HG03565 (cell line): ENCODE measurements around the gene PARP2.

Experiments used
- ATAC-seq: cut with Tn5 transposase; IDR thresholded peaks from one replicate; pipeline ENCODE4 v1.9.1; 2021; ENCODE audit warnings: mild to moderate bottlenecking, moderate library complexity; ENCODE audit not compliant: unreplicated experiment

The PARP2 gene

DNA sequence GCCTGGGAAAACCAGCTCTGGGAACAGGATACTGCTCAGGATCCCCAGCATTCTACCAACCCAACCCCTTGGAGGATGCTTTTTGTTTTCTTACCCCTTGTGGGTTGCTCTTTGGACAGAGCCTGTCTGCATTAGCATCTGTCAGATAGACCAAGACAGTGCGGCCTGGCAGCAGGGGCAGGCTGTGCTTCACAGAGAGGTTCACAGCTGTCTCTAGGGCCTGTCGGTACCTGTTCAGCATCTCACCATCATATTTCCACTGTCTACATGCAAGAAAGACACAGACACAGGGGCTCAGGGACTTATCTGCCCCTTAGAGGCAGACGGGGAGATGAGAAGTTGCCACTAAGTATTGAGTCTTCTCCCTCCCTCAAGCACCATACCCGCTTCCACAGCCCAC lies 48.1 kb downstream of the PARP2 start:
- no peak for ATAC-seq

DNA sequence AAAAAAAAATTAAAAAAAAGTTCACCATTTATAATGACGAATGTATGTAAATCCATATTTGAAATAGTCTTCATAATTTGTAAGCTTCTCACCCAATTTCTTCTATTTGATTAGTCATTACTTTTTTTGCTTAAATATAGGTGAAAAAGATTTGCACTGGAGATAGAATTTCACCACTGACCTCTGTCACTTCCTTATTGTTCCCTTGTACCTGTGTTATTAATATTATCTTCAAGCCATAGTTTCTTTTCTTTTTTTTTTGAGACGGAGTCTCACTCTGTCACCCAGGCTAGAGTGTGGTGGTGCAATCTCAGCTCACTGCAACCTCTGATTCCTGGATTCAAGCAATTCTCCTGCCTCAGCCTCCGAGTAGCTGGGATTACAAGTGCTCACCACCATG lies 54.1 kb downstream of the PARP2 start:
- no peak for ATAC-seq

DNA sequence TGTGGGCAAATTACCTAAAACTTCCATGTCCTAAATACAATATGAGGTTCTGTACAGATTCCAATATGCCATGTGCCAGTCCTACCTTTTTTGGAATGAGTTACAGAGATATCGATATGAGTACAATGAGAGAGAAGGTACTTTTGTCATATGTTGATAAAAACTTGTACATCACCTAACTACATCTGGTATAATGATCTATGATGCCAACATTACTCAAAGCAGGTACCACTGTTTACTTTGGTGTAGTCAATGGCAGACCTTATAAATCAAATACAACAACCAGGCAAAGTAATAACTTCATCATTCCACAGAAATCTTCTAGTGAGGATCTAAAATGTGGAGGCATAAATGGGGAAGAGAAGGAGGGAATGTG lies 57.1 kb downstream of the PARP2 start:
- no peak for ATAC-seq

DNA sequence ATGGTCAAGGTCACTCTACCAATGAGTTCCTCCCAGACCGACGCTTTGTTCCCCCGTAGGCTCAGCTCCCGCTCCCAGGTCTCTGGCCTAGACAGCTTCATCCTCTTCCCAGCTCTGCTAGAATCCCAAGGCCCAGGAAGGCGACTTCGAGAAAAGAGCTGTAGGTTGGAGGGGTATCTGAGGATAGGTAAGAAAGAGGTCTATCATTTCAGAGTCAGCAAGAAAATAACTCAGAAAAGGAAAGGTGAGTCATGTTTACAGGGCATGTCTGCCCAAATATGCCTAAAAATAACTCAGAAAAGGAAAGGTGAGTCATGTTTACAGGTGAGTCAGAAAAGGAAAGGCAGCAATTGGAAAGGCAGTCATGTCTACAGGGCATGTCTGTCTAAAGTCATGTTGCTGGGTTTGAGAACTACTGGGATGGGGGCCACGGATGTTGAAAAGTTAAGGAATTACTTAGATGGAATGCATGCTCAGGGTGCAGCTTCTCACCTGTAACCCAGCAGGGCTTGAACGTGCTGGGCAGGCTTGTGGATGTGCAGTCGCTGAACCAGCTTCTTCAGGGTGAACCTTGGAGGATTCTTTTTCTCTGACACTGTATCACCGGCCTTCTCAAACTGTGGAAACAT lies 57.6 kb downstream of the PARP2 start:
- ATAC-seq, result no peak

DNA sequence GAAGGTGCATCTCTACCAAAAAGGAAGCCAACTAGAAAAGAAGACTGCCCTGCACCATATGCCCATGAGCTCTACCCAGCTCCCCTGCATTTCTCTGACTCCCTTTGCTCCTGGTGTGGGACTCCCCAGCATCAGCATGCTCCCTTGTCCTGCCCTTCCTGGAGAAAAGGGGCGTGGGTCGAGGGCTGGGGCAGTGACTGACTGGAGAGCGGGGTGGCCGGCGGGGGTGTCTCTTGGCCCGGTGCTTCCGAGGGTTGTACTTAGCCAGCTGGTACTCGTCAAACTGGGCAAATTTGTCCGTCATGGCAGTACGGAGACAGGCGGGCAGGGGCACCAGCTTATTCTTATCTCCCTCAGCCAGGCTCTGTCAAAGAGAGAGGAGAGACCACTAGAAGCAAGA lies 60.1 kb downstream of the PARP2 start:
- ATAC-seq, result no peak
